GM18909 (cell line): ENCODE results near the gene ADCY10.
"Not testable (repeated sequence)": the region's sequence is repeated elsewhere in the genome, so short reads cannot be mapped to it uniquely, and the experiment has no call there.

ENCODE experiments used
- ATAC-seq: cut with Tn5 transposase; IDR thresholded peaks from one replicate; pipeline ENCODE4 v1.9.1; 2021; ENCODE audit warnings: mild to moderate bottlenecking; ENCODE audit not compliant: unreplicated experiment, poor library complexity

The ADCY10 gene

GRCh38 chr1:167861664-167862381 lies 52.1 kb downstream of the ADCY10 start:
- ATAC-seq, result no peak

- no peak for ATAC-seq
These were observed 53.6 kb downstream of the ADCY10 start for GRCh38 chr1:167860231-167860923.

- no peak for ATAC-seq
These were observed 57.1 kb downstream of the ADCY10 start for GRCh38 chr1:167856711-167857418.

GRCh38 chr1:167854184-167854583 lies 59.8 kb downstream of the ADCY10 start:
- no peak for ATAC-seq

GRCh38 chr1:167849666-167850065 lies 64.3 kb downstream of the ADCY10 start:
- no peak for ATAC-seq

GRCh38 chr1:167842872-167843271 lies 71.1 kb downstream of the ADCY10 start:
- no peak for ATAC-seq

- no peak for ATAC-seq
These were observed 72.4 kb downstream of the ADCY10 start for GRCh38 chr1:167841530-167841929.

GRCh38 chr1:167839009-167839408 lies 74.9 kb downstream of the ADCY10 start:
- ATAC-seq, result no peak

- no peak for ATAC-seq
These were observed 76.6 kb downstream of the ADCY10 start for GRCh38 chr1:167837326-167837725.

GRCh38 chr1:167836197-167836596 lies 77.7 kb downstream of the ADCY10 start:
- ATAC-seq, result no peak

- ATAC-seq, result no peak
These were observed 80.0 kb downstream of the ADCY10 start for GRCh38 chr1:167833904-167834303.

- ATAC-seq, result no peak
These were observed 81.2 kb downstream of the ADCY10 start for GRCh38 chr1:167832693-167833092.

- ATAC-seq, result not testable (repeated sequence)
These were observed 83.3 kb downstream of the ADCY10 start for GRCh38 chr1:167830668-167831067.

- no peak for ATAC-seq
These were observed 84.1 kb downstream of the ADCY10 start for GRCh38 chr1:167829868-167830267.

GRCh38 chr1:167826127-167826526 lies 87.8 kb downstream of the ADCY10 start:
- ATAC-seq, result no peak

- ATAC-seq, result no peak
These were observed 88.4 kb downstream of the ADCY10 start for GRCh38 chr1:167825419-167826079.

GRCh38 chr1:167824163-167824794 lies 89.7 kb downstream of the ADCY10 start:
- ATAC-seq, result no peak

GRCh38 chr1:167821969-167822685 lies 91.8 kb downstream of the ADCY10 start:
- no peak for ATAC-seq

- ATAC-seq, result no peak
These were observed 92.6 kb downstream of the ADCY10 start for GRCh38 chr1:167821356-167821685.
